B cell (primary cell): ENCODE measurements around the gene POLR1D. TPM values are rescaled to one million over a fixed set of nuclear protein-coding genes. Genes with fewer than 3 reads are reported as not detected.

Source experiments
- ATAC-seq: fragments of 200-7000 bp; cut with Tn5 transposase; one replicate; pipeline ENCODE4 v1.10.0; 2021; ENCODE audit warnings: low read depth, mild to moderate bottlenecking, moderate number of reproducible peaks, moderate library complexity
- CTCF ChIA-PET: fragments of 350-600 bp; sonication (Branson Sonifier 250); formaldehyde crosslinking; loops from one replicate; lab custom pipeline; 2021; ENCODE audit warnings: antibody characterized with exemption, inconsistent platforms; lab: Charles Lee
- POLR2A ChIA-PET: fragments of 350-600 bp; sonication (Branson Sonifier 250); formaldehyde crosslinking; loops from one replicate; lab custom pipeline; 2021; ENCODE audit warnings: antibody characterized with exemption; lab: Charles Lee
- DNase-seq: peaks from one replicate; pipeline ENCODE4 v3.0.0; 2013
- H2AFZ ChIP-seq: 2 replicates; pipeline ENCODE4 v1.6.1; 2012; ENCODE audit warnings: mild to moderate bottlenecking, low read depth, low read length; ENCODE audit not compliant: insufficient read depth, poor library complexity, severe bottlenecking
- H3K27ac ChIP-seq, 2 donors: 1 replicate in 1 of 2; 2 replicates in 1 of 2; pipeline ENCODE4 v1.5.1; 2012 to 2013; ENCODE audit warnings: low read length in 2 of 2, mild to moderate bottlenecking in 2 of 2, moderate library complexity in 1 of 2
- H3K27me3 ChIP-seq, 4 experiments: fragments of 200-600 bp in 1 of 4; sonication (generic) in 1 of 4; replicated peaks in 1 of 4; 1 replicate in 2 of 4; 2 replicates in 2 of 4; pipeline versions ENCODE4 v1.6.1 to v1.7.0; 2013 to 2016; ENCODE audit warnings: low read length in 3 of 4, mild to moderate bottlenecking in 2 of 4, mixed read lengths in 1 of 4, moderate library complexity in 1 of 4; ENCODE audit not compliant: insufficient read depth in 4 of 4, control insufficient read depth in 3 of 4; ENCODE audit errors: control extremely low read depth in 1 of 4
- H3K36me3 ChIP-seq, 2 experiments: replicated peaks in 1 of 2; 1 replicate in 1 of 2; 2 replicates in 1 of 2; pipeline versions ENCODE4 v1.6.1 to v1.7.1; 2013; ENCODE audit warnings: low read length in 1 of 2; ENCODE audit not compliant: insufficient read depth in 2 of 2, control insufficient read depth in 1 of 2; ENCODE audit errors: control extremely low read depth in 1 of 2, extremely low read depth in 1 of 2
- H3K4me1 ChIP-seq, 2 donors: fragments of 200-600 bp in 1 of 2; sonication (generic) in 1 of 2; 1 replicate in 1 of 2; 2 replicates in 1 of 2; pipeline versions ENCODE4 v1.5.1 to v1.6.1; 2013 to 2017; ENCODE audit warnings: low read length in 2 of 2; ENCODE audit not compliant: control insufficient read depth in 2 of 2, insufficient read depth in 2 of 2
- H3K4me2 ChIP-seq: replicated peaks from 2 replicates; pipeline ENCODE3; 2012; ENCODE audit warnings: mild to moderate bottlenecking, low read depth, low read length; ENCODE audit not compliant: poor library complexity, severe bottlenecking
- H3K4me3 ChIP-seq, 5 experiments: fragments of 200-600 bp in 1 of 5; sonication (generic) in 1 of 5; 1 replicate in 3 of 5; 2 replicates in 2 of 5; pipeline versions ENCODE4 v1.5.1 to v1.7.0; 2011 to 2016; ENCODE audit warnings: low read length in 4 of 5, mild to moderate bottlenecking in 4 of 5, low read depth in 2 of 5, control low read depth in 1 of 5, moderate library complexity in 1 of 5; ENCODE audit not compliant: insufficient read depth in 1 of 5; ENCODE audit errors: control extremely low read depth in 1 of 5, extremely low read depth in 1 of 5
- H3K79me2 ChIP-seq: fragments of 200-600 bp; sonication (generic); one replicate; pipeline ENCODE4 v1.6.0; 2016; ENCODE audit warnings: low read length; ENCODE audit not compliant: control insufficient read depth, insufficient read depth
- H3K9ac ChIP-seq: fragments of 200-600 bp; sonication (generic); 2 replicates; pipeline ENCODE4 v1.6.1; 2017; ENCODE audit warnings: mild to moderate bottlenecking, low read length, moderate library complexity
- H3K9me3 ChIP-seq, 3 donors: one replicate each; pipeline versions ENCODE4 v1.6.1 to v1.7.1; 2013; ENCODE audit warnings: low read length in 2 of 3; ENCODE audit not compliant: control insufficient read depth in 2 of 3, insufficient read depth in 1 of 3; ENCODE audit errors: control extremely low read depth in 1 of 3
- H4K20me1 ChIP-seq: 2 replicates; pipeline ENCODE4 v1.6.0; 2012; ENCODE audit warnings: mild to moderate bottlenecking, low read length; ENCODE audit not compliant: insufficient read depth, control insufficient read depth, poor library complexity, severe bottlenecking
- H3K27ac Mint-ChIP-seq: one replicate; pipeline ENCODE4 v1.8.0; 2021; ENCODE audit warnings: mixed read lengths
- H3K27me3 Mint-ChIP-seq: one replicate; pipeline ENCODE4 v1.8.0; 2021; ENCODE audit warnings: mixed read lengths
- H3K4me1 Mint-ChIP-seq: one replicate; pipeline ENCODE4 v1.8.0; 2021; ENCODE audit warnings: mixed read lengths
- H3K4me3 Mint-ChIP-seq: one replicate; pipeline ENCODE4 v1.8.0; 2021; ENCODE audit warnings: mixed read lengths
- H3K9me3 Mint-ChIP-seq: one replicate; pipeline ENCODE4 v1.8.0; 2022; ENCODE audit warnings: mixed read lengths; ENCODE audit not compliant: insufficient read depth
- EZH2 ChIP-seq: IDR thresholded peaks from 2 replicates; pipeline ENCODE4 v1.6.1; 2012; ENCODE audit warnings: borderline replicate concordance, low read depth, mild to moderate bottlenecking, moderate library complexity, low read length; ENCODE audit not compliant: insufficient read depth, poor library complexity, severe bottlenecking
- WGBS: methylation state at CpG from one replicate; pipeline ENCODE4 v1.1.5; 2013; ENCODE audit warnings: missing lambda C conversion rate; ENCODE audit not compliant: insufficient coverage; 5-methylcytosine and 5-hydroxymethylcytosine counted together
- intact Hi-C: fragments of 100-400 bp; cut with micrococcal nuclease; formaldehyde crosslinking; loops from one replicate; pipeline ENCODE4 v1.10.0; 2022
- polyA plus RNA-seq: library from polyadenylated mRNA; depleted of rRNA; stranded (reverse); fragments of >200 nt; gene quantifications from 2 replicates; pipeline ENCODE4 v1.2.3, GENCODE V29; 2012
- total RNA-seq, 2 donors: library from RNA; stranded (reverse); fragments of 120-200 nt in 1 of 2; gene quantifications; 1 replicate in 1 of 2; 2 replicates in 1 of 2; pipeline versions ENCODE4 v1.2.3 to v1.2.4, GENCODE V29; 2013 to 2022
- TF ChIP-seq, protein P1 (sequence below): fragments of 200-600 bp; IDR thresholded peaks from one replicate; pipeline ENCODE4 v1.8.0; 2022; ENCODE audit warnings: antibody characterized with exemption, mild to moderate bottlenecking

POLR1D gene
- total and polyA plus RNA-seq, 2 donors (not counting 1 experiment from before 2014, with no cell fraction given): 130 to 144 TPM

DNA sequence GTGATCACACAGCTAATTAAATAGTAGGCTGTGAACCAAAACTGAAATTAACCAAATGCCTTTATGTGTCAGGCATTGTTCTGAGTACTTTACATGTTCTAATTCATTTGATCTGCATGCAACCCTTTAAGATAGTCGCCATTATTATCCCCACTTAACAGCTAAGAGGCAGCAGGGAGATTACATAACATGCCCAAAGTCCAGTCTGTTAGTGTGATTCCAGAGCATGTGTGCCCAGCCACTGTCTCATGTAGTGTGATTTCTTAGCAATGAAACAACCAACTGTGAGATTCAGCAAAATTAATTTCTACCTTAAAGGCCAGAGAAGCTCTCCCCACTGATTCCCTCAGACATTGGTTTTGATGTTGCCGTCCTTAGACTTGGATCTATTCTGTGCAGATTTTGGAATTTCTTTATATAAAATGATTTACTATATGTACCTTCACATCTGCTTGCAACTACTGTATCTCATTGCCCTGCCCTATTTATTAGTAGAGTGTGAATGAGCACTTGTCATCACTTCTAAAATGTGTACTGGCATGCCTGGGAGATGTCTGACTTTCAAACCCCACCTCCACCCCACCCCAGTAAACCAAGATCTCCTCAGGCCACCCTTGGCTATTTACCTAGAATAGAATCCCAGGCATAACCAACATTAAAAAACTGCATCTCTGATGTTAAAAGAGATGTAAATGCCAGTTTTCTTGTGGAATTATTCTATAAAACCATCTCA lies 41.2 kb downstream of the POLR1D start:
- H4K20me1 ChIP-seq: peaks cover 5% of the 10 kb centered on the region
- no CpG with 5 or more reads among the region's 2 CpGs for WGBS
- H3K4me1 Mint-ChIP-seq: no peaks in the 10 kb centered on the region

DNA sequence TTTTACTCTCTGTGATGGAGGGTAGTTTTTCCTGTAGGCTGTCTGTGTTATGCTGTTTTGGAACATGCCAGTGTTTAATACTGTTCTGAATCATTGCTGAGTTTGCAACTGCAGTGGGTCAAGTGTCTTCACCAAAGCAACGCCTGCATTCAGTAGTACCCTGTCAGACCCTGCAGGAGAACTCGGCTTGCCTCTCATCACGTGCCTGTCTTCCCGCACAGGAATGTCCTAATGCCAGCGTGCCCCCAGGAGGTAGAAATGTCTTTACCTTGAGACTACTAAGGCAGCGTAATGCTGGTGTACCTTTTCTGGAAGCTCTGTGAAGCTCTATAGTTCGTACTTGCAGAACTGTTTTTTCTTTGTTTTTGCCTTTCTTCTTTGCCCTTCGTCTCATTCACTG lies 42.3 kb downstream of the POLR1D start:
- TF ChIP-seq, protein P1, sequence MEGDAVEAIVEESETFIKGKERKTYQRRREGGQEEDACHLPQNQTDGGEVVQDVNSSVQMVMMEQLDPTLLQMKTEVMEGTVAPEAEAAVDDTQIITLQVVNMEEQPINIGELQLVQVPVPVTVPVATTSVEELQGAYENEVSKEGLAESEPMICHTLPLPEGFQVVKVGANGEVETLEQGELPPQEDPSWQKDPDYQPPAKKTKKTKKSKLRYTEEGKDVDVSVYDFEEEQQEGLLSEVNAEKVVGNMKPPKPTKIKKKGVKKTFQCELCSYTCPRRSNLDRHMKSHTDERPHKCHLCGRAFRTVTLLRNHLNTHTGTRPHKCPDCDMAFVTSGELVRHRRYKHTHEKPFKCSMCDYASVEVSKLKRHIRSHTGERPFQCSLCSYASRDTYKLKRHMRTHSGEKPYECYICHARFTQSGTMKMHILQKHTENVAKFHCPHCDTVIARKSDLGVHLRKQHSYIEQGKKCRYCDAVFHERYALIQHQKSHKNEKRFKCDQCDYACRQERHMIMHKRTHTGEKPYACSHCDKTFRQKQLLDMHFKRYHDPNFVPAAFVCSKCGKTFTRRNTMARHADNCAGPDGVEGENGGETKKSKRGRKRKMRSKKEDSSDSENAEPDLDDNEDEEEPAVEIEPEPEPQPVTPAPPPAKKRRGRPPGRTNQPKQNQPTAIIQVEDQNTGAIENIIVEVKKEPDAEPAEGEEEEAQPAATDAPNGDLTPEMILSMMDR: no peak
- no peak for TF ChIP-seq EZH2
- H3K27ac ChIP-seq: no peak overlapping the region
- ATAC-seq: no peak
- POLR2A ChIA-PET: no interaction called here
- no peak overlapping the region for H3K4me3 ChIP-seq
- 100% methylated on average over 8 of the region's 8 CpGs for WGBS
- CTCF ChIA-PET: no interaction called here
- H3K27ac Mint-ChIP-seq: no peak overlapping the region
- no peak overlapping the region for H3K4me2 ChIP-seq
- no peaks in the 10 kb centered on the region for H3K9me3 ChIP-seq
- H3K36me3 ChIP-seq: peaks cover 0 to 23% of the 10 kb centered on the region in 2 experiments
- no peaks in the 10 kb centered on the region for H3K4me1 ChIP-seq
- intact Hi-C loops: no loop called here
- peaks cover 4% of the 10 kb centered on the region for H3K79me2 ChIP-seq
- H3K27me3 Mint-ChIP-seq: no peaks in the 10 kb centered on the region
- H3K4me3 Mint-ChIP-seq: no peak overlapping the region
- no peaks in the 10 kb centered on the region for H3K4me1 Mint-ChIP-seq
- no peaks in the 10 kb centered on the region for H3K9me3 Mint-ChIP-seq
- H3K9ac ChIP-seq: no peak overlapping the region
- DNase-seq: no peak
- no peak overlapping the region for H2AFZ ChIP-seq
- no peaks in the 10 kb centered on the region for H3K27me3 ChIP-seq
- H4K20me1 ChIP-seq: peaks cover 5% of the 10 kb centered on the region

More for the DNA sequence above, 41.2 kb downstream of the POLR1D start:
- ChIA-PET CTCF (no interaction called here), POLR2A (no interaction called here)
- Mint-ChIP-seq H3K4me3 (no peak overlapping the region), H3K27me3 (no peaks in the 10 kb centered on the region), H3K9me3 (no peaks in the 10 kb centered on the region), H3K27ac (no peak overlapping the region)
- Histone ChIP-seq H3K27ac (no peak overlapping the region), H2AFZ (no peak overlapping the region), H3K36me3 (peaks cover 0 to 23% of the 10 kb centered on the region in 2 experiments), H3K4me3 (no peak overlapping the region), H3K4me1 (no peaks in the 10 kb centered on the region), H3K27me3 (no peaks in the 10 kb centered on the region), H3K9me3 (no peaks in the 10 kb centered on the region), H3K9ac (no peak overlapping the region), H3K4me2 (no peak overlapping the region), H3K79me2 (peaks cover 4% of the 10 kb centered on the region)
- DNase-seq (no peak), ATAC-seq (no peak)
- intact Hi-C loops: no loop called here
- TF ChIP-seq EZH2: no peak
- TF ChIP-seq, protein P1: no peak
